GM23338 (cell line): ENCODE results near the gene BARX2. TPM values are rescaled to one million over a fixed set of nuclear protein-coding genes. Genes with fewer than 3 reads are reported as not detected.

Experiments used
- ATAC-seq: fragments of 200-7000 bp; cut with Tn5 transposase; 3 replicates; pipeline ENCODE4 v1.9.1; 2020
- DNase-seq: peaks from one replicate; pipeline ENCODE4 v3.0.0-alpha.2; 2015; ENCODE audit warnings: low spot score
- H2AFZ ChIP-seq: fragments of 200-600 bp; sonication (generic); 2 replicates; pipeline ENCODE4 v1.8.0; 2016; ENCODE audit warnings: antibody characterized with exemption, mild to moderate bottlenecking, moderate library complexity
- H3F3A ChIP-seq: fragments of 200-600 bp; sonication (generic); replicated peaks from 2 replicates; pipeline ENCODE4 v1.8.0; 2017; ENCODE audit warnings: antibody characterized with exemption, mixed run types, low read depth
- H3K27ac ChIP-seq: fragments of 200-600 bp; sonication (generic); 2 replicates; pipeline ENCODE4 v1.6.1; 2016; ENCODE audit warnings: low read depth
- H3K27me3 ChIP-seq: fragments of 200-600 bp; sonication (generic); 2 replicates; pipeline ENCODE4 v1.8.0; 2016; ENCODE audit warnings: mild to moderate bottlenecking, mixed run types, moderate library complexity; ENCODE audit not compliant: insufficient read depth
- H3K36me3 ChIP-seq: fragments of 200-600 bp; sonication (generic); 2 replicates; pipeline ENCODE4 v1.8.0; 2016; ENCODE audit warnings: mild to moderate bottlenecking; ENCODE audit not compliant: insufficient read depth
- H3K4me1 ChIP-seq: fragments of 200-600 bp; sonication (generic); 2 replicates; pipeline ENCODE4 v1.8.0; 2016; ENCODE audit warnings: mild to moderate bottlenecking, moderate library complexity; ENCODE audit not compliant: insufficient read depth
- H3K4me2 ChIP-seq: fragments of 200-600 bp; sonication (generic); 2 replicates; pipeline ENCODE4 v1.7.1; 2017; ENCODE audit warnings: mixed run types
- H3K4me3 ChIP-seq: fragments of 200-600 bp; sonication (generic); 2 replicates; pipeline ENCODE4 v1.6.1; 2016; ENCODE audit warnings: mixed run types
- H3K79me2 ChIP-seq: fragments of 200-600 bp; sonication (generic); replicated peaks from 2 replicates; pipeline ENCODE4 v1.8.0; 2017; ENCODE audit warnings: mild to moderate bottlenecking; ENCODE audit not compliant: insufficient read depth
- H3K9me2 ChIP-seq: fragments of 200-600 bp; sonication (generic); 2 replicates; pipeline ENCODE4 v1.8.0; 2017; ENCODE audit not compliant: insufficient read depth
- H4K20me1 ChIP-seq: fragments of 200-600 bp; sonication (generic); replicated peaks from 2 replicates; pipeline ENCODE4 v1.8.0; 2017; ENCODE audit warnings: mild to moderate bottlenecking; ENCODE audit not compliant: insufficient read depth
- H3K27ac Mint-ChIP-seq: 2 replicates; pipeline ENCODE4 v1.8.0; 2020; ENCODE audit warnings: inconsistent platforms, mild to moderate bottlenecking, moderate library complexity, mixed read lengths
- H3K27me3 Mint-ChIP-seq: 3 replicates; pipeline ENCODE4 v1.8.0; 2022; ENCODE audit warnings: low read depth, mild to moderate bottlenecking, moderate library complexity, mixed read lengths, inconsistent platforms; ENCODE audit not compliant: insufficient read depth, poor library complexity
- H3K36me3 Mint-ChIP-seq: 3 replicates; pipeline ENCODE4 v1.8.0; 2021; ENCODE audit warnings: low read depth, mild to moderate bottlenecking, inconsistent platforms, moderate library complexity, mixed read lengths
- H3K4me1 Mint-ChIP-seq: 3 replicates; pipeline ENCODE4 v1.8.0; 2020; ENCODE audit warnings: mild to moderate bottlenecking, inconsistent platforms, mixed read lengths
- H3K4me3 Mint-ChIP-seq: 3 replicates; pipeline ENCODE4 v1.8.0; 2021; ENCODE audit warnings: moderate library complexity, mild to moderate bottlenecking, inconsistent platforms, mixed read lengths
- H3K9me3 Mint-ChIP-seq: 3 replicates; pipeline ENCODE4 v1.8.0; 2020; ENCODE audit warnings: moderate library complexity, mild to moderate bottlenecking, inconsistent platforms, mixed read lengths
- CREB1 ChIP-seq: fragments of 250-450 bp; sonication (Bioruptor Pico); IDR thresholded peaks from 2 replicates; pipeline ENCODE4 v1.5.0; 2020; ENCODE audit warnings: low read depth, mild to moderate bottlenecking, moderate library complexity
- EZH2 ChIP-seq: fragments of 200-600 bp; sonication (generic); IDR thresholded peaks from one replicate; pipeline ENCODE4 v1.8.0; 2017; ENCODE audit warnings: antibody characterized with exemption, mild to moderate bottlenecking, low read depth; ENCODE audit not compliant: unreplicated experiment
- JUNB ChIP-seq: IDR thresholded peaks from one replicate; pipeline ENCODE4 v1.6.1; 2016; ENCODE audit warnings: antibody characterized with exemption; ENCODE audit not compliant: unreplicated experiment
- NANOG ChIP-seq: IDR thresholded peaks from 2 replicates; pipeline ENCODE4 v1.6.1; 2016; ENCODE audit warnings: antibody characterized with exemption, borderline replicate concordance
- POLR2AphosphoS5 ChIP-seq: IDR thresholded peaks from 2 replicates; pipeline ENCODE4 v1.6.1; 2016; ENCODE audit warnings: antibody characterized with exemption, low read depth
- STAT1 ChIP-seq: IDR thresholded peaks from one replicate; pipeline ENCODE4 v1.6.1; 2016; ENCODE audit warnings: antibody characterized with exemption; ENCODE audit not compliant: unreplicated experiment
- ZNF114 ChIP-seq: fragments of 250-450 bp; sonication (Bioruptor Pico); IDR thresholded peaks from 2 replicates; pipeline ENCODE4 v1.5.0; 2020; ENCODE audit warnings: mild to moderate bottlenecking, moderate library complexity
- ZNF331 ChIP-seq: fragments of 250-450 bp; sonication (Bioruptor Pico); IDR thresholded peaks from 2 replicates; pipeline ENCODE4 v1.5.0; 2020; ENCODE audit warnings: low read depth, mild to moderate bottlenecking, moderate library complexity
- polyA plus RNA-seq: library from polyadenylated mRNA; unstranded; fragments of >200 nt; fragmentation: Nextera tagmentation; extraction: Ambion mirVana; gene quantifications from 2 replicates; pipeline ENCODE4 v1.2.1, GENCODE V29; 2016
- total RNA-seq: library from RNA; depleted of rRNA; stranded (reverse); fragments of >200 nt; shearing (Covaris generic); gene quantifications from 2 replicates; pipeline ENCODE4 v1.2.3, GENCODE V29; 2014
- TF ChIP-seq, protein P1 (sequence below), 2 experiments: fragments of 200-600 bp in 1 of 2; sonication (generic) in 1 of 2; conservative IDR thresholded peaks; 2 replicates each; pipeline versions ENCODE4 v1.5.1 to v1.6.1; 2016 to 2017; ENCODE audit warnings: antibody characterized with exemption in 2 of 2, low read depth in 2 of 2, mild to moderate bottlenecking in 2 of 2, moderate library complexity in 1 of 2
- TF ChIP-seq, protein P2 (sequence below): IDR thresholded peaks from one replicate; pipeline ENCODE4 v1.6.1; 2018; ENCODE audit warnings: antibody characterized with exemption; ENCODE audit not compliant: unreplicated experiment
- TF ChIP-seq, protein P3 (sequence below): IDR thresholded peaks from 2 replicates; pipeline ENCODE4 v1.6.1; 2016; ENCODE audit warnings: antibody characterized with exemption
- TF ChIP-seq, protein P4 (sequence below): fragments of 250-450 bp; sonication (Bioruptor Pico); IDR thresholded peaks from 2 replicates; pipeline ENCODE4 v1.5.0; 2020; ENCODE audit warnings: mild to moderate bottlenecking, moderate library complexity

BARX2 gene
- total and polyA plus RNA-seq, 2 experiments from 2014 or later: not detected

DNA sequence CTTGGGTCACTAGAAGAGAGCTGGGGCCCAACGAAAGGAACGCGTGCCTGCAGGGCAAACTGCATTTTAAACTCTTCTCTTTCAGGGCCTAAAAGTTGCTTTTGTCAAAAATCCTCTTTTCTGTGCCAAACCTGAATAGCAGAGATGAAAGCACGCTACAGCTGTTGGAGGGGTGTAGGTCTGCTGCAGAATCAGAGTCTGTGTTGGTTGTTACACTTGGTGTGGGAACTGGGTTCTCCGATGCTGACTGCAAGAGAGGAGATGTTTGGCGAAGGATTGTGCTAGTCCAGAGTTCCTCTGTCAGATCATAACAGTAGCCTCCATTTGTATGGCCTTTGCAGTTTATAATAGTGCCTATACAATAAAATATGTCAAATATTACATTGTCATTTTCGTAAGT, 41.8 kb downstream of the BARX2 start (continued):
- TF ChIP-seq, protein P1, sequence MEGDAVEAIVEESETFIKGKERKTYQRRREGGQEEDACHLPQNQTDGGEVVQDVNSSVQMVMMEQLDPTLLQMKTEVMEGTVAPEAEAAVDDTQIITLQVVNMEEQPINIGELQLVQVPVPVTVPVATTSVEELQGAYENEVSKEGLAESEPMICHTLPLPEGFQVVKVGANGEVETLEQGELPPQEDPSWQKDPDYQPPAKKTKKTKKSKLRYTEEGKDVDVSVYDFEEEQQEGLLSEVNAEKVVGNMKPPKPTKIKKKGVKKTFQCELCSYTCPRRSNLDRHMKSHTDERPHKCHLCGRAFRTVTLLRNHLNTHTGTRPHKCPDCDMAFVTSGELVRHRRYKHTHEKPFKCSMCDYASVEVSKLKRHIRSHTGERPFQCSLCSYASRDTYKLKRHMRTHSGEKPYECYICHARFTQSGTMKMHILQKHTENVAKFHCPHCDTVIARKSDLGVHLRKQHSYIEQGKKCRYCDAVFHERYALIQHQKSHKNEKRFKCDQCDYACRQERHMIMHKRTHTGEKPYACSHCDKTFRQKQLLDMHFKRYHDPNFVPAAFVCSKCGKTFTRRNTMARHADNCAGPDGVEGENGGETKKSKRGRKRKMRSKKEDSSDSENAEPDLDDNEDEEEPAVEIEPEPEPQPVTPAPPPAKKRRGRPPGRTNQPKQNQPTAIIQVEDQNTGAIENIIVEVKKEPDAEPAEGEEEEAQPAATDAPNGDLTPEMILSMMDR (conservative IDR thresholded peaks at IDR 0.05; ENCODE audit: low read depth in 2 of 2): no peak
- TF ChIP-seq EZH2 (no peak), NANOG (no peak), JUNB (no peak), ZNF114 (CRISPR knock-in tag) (no peak), STAT1 (no peak), ZNF331 (no peak), CREB1 (CRISPR knock-in tag) (no peak)
- TF ChIP-seq, protein P2, sequence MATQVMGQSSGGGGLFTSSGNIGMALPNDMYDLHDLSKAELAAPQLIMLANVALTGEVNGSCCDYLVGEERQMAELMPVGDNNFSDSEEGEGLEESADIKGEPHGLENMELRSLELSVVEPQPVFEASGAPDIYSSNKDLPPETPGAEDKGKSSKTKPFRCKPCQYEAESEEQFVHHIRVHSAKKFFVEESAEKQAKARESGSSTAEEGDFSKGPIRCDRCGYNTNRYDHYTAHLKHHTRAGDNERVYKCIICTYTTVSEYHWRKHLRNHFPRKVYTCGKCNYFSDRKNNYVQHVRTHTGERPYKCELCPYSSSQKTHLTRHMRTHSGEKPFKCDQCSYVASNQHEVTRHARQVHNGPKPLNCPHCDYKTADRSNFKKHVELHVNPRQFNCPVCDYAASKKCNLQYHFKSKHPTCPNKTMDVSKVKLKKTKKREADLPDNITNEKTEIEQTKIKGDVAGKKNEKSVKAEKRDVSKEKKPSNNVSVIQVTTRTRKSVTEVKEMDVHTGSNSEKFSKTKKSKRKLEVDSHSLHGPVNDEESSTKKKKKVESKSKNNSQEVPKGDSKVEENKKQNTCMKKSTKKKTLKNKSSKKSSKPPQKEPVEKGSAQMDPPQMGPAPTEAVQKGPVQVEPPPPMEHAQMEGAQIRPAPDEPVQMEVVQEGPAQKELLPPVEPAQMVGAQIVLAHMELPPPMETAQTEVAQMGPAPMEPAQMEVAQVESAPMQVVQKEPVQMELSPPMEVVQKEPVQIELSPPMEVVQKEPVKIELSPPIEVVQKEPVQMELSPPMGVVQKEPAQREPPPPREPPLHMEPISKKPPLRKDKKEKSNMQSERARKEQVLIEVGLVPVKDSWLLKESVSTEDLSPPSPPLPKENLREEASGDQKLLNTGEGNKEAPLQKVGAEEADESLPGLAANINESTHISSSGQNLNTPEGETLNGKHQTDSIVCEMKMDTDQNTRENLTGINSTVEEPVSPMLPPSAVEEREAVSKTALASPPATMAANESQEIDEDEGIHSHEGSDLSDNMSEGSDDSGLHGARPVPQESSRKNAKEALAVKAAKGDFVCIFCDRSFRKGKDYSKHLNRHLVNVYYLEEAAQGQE: no peak
- TF ChIP-seq, protein P3, sequence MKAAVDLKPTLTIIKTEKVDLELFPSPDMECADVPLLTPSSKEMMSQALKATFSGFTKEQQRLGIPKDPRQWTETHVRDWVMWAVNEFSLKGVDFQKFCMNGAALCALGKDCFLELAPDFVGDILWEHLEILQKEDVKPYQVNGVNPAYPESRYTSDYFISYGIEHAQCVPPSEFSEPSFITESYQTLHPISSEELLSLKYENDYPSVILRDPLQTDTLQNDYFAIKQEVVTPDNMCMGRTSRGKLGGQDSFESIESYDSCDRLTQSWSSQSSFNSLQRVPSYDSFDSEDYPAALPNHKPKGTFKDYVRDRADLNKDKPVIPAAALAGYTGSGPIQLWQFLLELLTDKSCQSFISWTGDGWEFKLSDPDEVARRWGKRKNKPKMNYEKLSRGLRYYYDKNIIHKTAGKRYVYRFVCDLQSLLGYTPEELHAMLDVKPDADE: no peak

DNA sequence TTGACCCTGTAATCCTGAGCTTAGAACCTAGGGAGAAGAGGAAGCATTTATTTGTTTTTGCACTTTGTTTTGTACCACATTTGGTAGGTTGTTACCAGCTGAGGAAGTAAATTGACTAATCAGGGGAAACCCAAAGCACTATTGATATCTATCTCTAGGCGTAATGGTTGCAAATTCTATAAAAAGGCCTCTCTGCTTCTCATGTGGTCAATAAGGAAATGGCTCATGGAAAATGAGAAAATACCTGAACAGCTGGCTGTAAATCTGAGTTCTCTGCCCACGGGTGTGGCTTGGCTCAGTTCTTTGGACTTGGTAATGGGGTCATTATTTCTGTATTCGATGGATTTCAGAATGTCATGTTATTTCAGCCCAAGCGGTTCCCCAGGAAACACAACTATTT, 42.4 kb downstream of the BARX2 start:
- no peaks in the 10 kb centered on the region for H3K4me1 Mint-ChIP-seq
- no peak for TF ChIP-seq CREB1 (CRISPR knock-in tag)
- TF ChIP-seq, protein P4, sequence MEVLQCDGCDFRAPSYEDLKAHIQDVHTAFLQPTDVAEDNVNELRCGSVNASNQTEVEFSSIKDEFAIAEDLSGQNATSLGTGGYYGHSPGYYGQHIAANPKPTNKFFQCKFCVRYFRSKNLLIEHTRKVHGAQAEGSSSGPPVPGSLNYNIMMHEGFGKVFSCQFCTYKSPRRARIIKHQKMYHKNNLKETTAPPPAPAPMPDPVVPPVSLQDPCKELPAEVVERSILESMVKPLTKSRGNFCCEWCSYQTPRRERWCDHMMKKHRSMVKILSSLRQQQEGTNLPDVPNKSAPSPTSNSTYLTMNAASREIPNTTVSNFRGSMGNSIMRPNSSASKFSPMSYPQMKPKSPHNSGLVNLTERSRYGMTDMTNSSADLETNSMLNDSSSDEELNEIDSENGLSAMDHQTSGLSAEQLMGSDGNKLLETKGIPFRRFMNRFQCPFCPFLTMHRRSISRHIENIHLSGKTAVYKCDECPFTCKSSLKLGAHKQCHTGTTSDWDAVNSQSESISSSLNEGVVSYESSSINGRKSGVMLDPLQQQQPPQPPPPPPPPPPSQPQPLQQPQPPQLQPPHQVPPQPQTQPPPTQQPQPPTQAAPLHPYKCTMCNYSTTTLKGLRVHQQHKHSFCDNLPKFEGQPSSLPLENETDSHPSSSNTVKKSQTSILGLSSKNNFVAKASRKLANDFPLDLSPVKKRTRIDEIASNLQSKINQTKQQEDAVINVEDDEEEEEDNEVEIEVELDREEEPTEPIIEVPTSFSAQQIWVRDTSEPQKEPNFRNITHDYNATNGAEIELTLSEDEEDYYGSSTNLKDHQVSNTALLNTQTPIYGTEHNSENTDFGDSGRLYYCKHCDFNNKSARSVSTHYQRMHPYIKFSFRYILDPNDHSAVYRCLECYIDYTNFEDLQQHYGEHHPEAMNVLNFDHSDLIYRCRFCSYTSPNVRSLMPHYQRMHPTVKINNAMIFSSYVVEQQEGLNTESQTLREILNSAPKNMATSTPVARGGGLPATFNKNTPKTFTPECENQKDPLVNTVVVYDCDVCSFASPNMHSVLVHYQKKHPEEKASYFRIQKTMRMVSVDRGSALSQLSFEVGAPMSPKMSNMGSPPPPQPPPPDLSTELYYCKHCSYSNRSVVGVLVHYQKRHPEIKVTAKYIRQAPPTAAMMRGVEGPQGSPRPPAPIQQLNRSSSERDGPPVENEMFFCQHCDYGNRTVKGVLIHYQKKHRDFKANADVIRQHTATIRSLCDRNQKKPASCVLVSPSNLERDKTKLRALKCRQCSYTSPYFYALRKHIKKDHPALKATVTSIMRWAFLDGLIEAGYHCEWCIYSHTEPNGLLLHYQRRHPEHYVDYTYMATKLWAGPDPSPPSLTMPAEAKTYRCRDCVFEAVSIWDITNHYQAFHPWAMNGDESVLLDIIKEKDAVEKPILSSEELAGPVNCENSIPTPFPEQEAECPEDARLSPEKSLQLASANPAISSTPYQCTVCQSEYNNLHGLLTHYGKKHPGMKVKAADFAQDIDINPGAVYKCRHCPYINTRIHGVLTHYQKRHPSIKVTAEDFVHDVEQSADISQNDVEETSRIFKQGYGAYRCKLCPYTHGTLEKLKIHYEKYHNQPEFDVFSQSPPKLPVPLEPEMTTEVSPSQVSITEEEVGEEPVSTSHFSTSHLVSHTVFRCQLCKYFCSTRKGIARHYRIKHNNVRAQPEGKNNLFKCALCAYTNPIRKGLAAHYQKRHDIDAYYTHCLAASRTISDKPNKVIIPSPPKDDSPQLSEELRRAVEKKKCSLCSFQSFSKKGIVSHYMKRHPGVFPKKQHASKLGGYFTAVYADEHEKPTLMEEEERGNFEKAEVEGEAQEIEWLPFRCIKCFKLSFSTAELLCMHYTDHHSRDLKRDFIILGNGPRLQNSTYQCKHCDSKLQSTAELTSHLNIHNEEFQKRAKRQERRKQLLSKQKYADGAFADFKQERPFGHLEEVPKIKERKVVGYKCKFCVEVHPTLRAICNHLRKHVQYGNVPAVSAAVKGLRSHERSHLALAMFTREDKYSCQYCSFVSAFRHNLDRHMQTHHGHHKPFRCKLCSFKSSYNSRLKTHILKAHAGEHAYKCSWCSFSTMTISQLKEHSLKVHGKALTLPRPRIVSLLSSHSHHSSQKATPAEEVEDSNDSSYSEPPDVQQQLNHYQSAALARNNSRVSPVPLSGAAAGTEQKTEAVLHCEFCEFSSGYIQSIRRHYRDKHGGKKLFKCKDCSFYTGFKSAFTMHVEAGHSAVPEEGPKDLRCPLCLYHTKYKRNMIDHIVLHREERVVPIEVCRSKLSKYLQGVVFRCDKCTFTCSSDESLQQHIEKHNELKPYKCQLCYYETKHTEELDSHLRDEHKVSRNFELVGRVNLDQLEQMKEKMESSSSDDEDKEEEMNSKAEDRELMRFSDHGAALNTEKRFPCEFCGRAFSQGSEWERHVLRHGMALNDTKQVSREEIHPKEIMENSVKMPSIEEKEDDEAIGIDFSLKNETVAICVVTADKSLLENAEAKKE (CRISPR knock-in tag): no peak
- no peak for TF ChIP-seq POLR2AphosphoS5

More for the DNA sequence above, 42.4 kb downstream of the BARX2 start:
- H3F3A ChIP-seq: no peaks in the 10 kb centered on the region
- no peaks in the 10 kb centered on the region for H3K9me2 ChIP-seq
- H3K27ac ChIP-seq: no peak overlapping the region
- H3K27me3 ChIP-seq: no peaks in the 10 kb centered on the region
- H2AFZ ChIP-seq: no peak overlapping the region
- H3K4me3 ChIP-seq: no peak overlapping the region
- no peaks in the 10 kb centered on the region for H3K4me1 ChIP-seq
- no peak overlapping the region for H3K27ac Mint-ChIP-seq
- H3K36me3 Mint-ChIP-seq: no peaks in the 10 kb centered on the region
- no peak overlapping the region for H3K4me3 Mint-ChIP-seq
- H3K4me2 ChIP-seq: no peak overlapping the region
- no peaks in the 10 kb centered on the region for H3K9me3 Mint-ChIP-seq
- no peak for DNase-seq
- H4K20me1 ChIP-seq: no peaks in the 10 kb centered on the region
- peaks cover 2% of the 10 kb centered on the region for H3K27me3 Mint-ChIP-seq
- H3K79me2 ChIP-seq: no peaks in the 10 kb centered on the region
- no peak for ATAC-seq
- no peaks in the 10 kb centered on the region for H3K36me3 ChIP-seq
